Tibial nerve (tissue), 4 donors: ENCODE data around the gene CNTLN.

ENCODE experiments used
- CTCF ChIP-seq, 5 experiments: fragments of 200-600 bp in 3 of 5; fragments of 450-650 bp in 2 of 5; sonication (generic) in 3 of 5; IDR thresholded peaks; one replicate each; pipeline ENCODE4 v1.5.1; 2016 to 2019; ENCODE audit warnings: antibody characterized with exemption in 5 of 5, mild to moderate bottlenecking in 3 of 5, moderate library complexity in 2 of 5
- EP300 ChIP-seq, 2 donors: sonication (generic); formaldehyde crosslinking; IDR thresholded peaks; one replicate each; pipeline ENCODE4 v1.6.1; 2017; ENCODE audit warnings: antibody characterized with exemption in 2 of 2, mild to moderate bottlenecking in 1 of 2
- POLR2A ChIP-seq, 2 donors: fragments of 450-650 bp; IDR thresholded peaks; one replicate each; pipeline ENCODE4 v1.6.1; 2017; ENCODE audit warnings: antibody characterized with exemption in 2 of 2, mild to moderate bottlenecking in 2 of 2, moderate library complexity in 2 of 2

- no peak for TF ChIP-seq POLR2A (IDR thresholded peaks at IDR 0.05)
- no peak for TF ChIP-seq CTCF (IDR thresholded peaks at IDR 0.05)
- TF ChIP-seq EP300 (IDR thresholded peaks at IDR 0.05) = no peak
Measured at GRCh38 chr9:17294822-17295624, 160.2 kb downstream of the CNTLN start.
